ENCODE measurements around the gene RAB28. TPM values are rescaled to one million over a fixed set of nuclear protein-coding genes. Genes with fewer than 3 reads are reported as not detected.
"Not testable (repeated sequence)": the region's sequence is repeated elsewhere in the genome, so short reads cannot be mapped to it uniquely, and the experiment has no call there.

Gene RAB28
- polyA plus RNA-seq, 1 donor (not counting 4 experiments of a cell fraction or from before 2014, with no cell fraction given): 19.7 TPM

- no peak overlapping the region for H3K4me3 ChIP-seq (ENCODE audit: control insufficient read depth in 2 of 3, extremely low read depth in 1 of 3, insufficient read depth in 2 of 3, low read depth in 1 of 3, low read length in 3 of 3)
- H3K79me2 ChIP-seq (ENCODE audit: control insufficient read depth, insufficient read depth, low read length): no peaks in the 10 kb centered on the region
- no peak overlapping the region for H2AFZ ChIP-seq (ENCODE audit: control insufficient read depth, low read length)
- no peak for FAIRE-seq
- H3K9me3 ChIP-seq (ENCODE audit: control insufficient read depth, low read depth, low read length): no peaks in the 10 kb centered on the region
- H3K36me3 ChIP-seq (ENCODE audit: control insufficient read depth in 2 of 2, extremely low read depth in 1 of 2, insufficient read depth in 2 of 2, low read length in 2 of 2): no peaks in the 10 kb centered on the region
- no peak for DNase-seq (ENCODE audit: low read depth, low spot score)
- dilution Hi-C loops (cut with MboI; ENCODE audit: extremely low pct_ligation_motif_present, low sequenced_read_pairs): no loop called here
- H3K9ac ChIP-seq (ENCODE audit: control insufficient read depth, extremely low read depth, insufficient read depth, low read length): no peak overlapping the region
- H3K27ac ChIP-seq (ENCODE audit: control insufficient read depth, insufficient read depth, low read length): no peak overlapping the region
- no peaks in the 10 kb centered on the region for H4K20me1 ChIP-seq (ENCODE audit: control insufficient read depth, extremely low read depth, insufficient read depth, low read length)
- no peaks in the 10 kb centered on the region for H3K4me1 ChIP-seq (ENCODE audit: control insufficient read depth, extremely low read depth, insufficient read depth, low read length)
- no peaks in the 10 kb centered on the region for H3K9me1 ChIP-seq (ENCODE audit: control insufficient read depth, extremely low read depth, insufficient read depth, low read length)
- H3K27me3 ChIP-seq (ENCODE audit: control insufficient read depth, extremely low read depth, insufficient read depth, low read length): no peaks in the 10 kb centered on the region
- no peak for TF ChIP-seq EZH2 (IDR thresholded peaks at IDR 0.05; ENCODE audit: low read length)
- no peak overlapping the region for H3K4me2 ChIP-seq (ENCODE audit: control insufficient read depth, extremely low read depth, insufficient read depth, low read depth, low read length)
These were observed 84.9 kb downstream of the RAB28 start for GRCh38 chr4:13399257-13399656.

- no peaks in the 10 kb centered on the region for H3K79me2 ChIP-seq (ENCODE audit: control insufficient read depth, insufficient read depth, low read length)
- H3K27me3 ChIP-seq (ENCODE audit: control insufficient read depth, extremely low read depth, insufficient read depth, low read length): no peaks in the 10 kb centered on the region
- TF ChIP-seq CTCF (optimal IDR thresholded peaks at IDR 0.05 in 1 of 3, IDR thresholded peaks at IDR 0.05 in 1 of 3, conservative IDR thresholded peaks at IDR 0.05 in 1 of 3; ENCODE audit: extremely low read depth in 1 of 3, insufficient read depth in 2 of 3, low read length in 3 of 3): no peak
- no peak for TF ChIP-seq EZH2 (IDR thresholded peaks at IDR 0.05; ENCODE audit: low read length)
- H3K4me2 ChIP-seq (ENCODE audit: control insufficient read depth, extremely low read depth, insufficient read depth, low read depth, low read length): no peak overlapping the region
- H3K9ac ChIP-seq (ENCODE audit: control insufficient read depth, extremely low read depth, insufficient read depth, low read length): no peak overlapping the region
- H3K9me1 ChIP-seq (ENCODE audit: control insufficient read depth, extremely low read depth, insufficient read depth, low read length): no peaks in the 10 kb centered on the region
- no peaks in the 10 kb centered on the region for H3K4me1 ChIP-seq (ENCODE audit: control insufficient read depth, extremely low read depth, insufficient read depth, low read length)
- H3K9me3 ChIP-seq (ENCODE audit: control insufficient read depth, low read depth, low read length): no peaks in the 10 kb centered on the region
- H2AFZ ChIP-seq (ENCODE audit: control insufficient read depth, low read length): no peak overlapping the region
- H4K20me1 ChIP-seq (ENCODE audit: control insufficient read depth, extremely low read depth, insufficient read depth, low read length): no peaks in the 10 kb centered on the region
- DNase-seq (ENCODE audit: low read depth, low spot score) (no peak), FAIRE-seq (no peak)
- H3K27ac ChIP-seq (ENCODE audit: control insufficient read depth, insufficient read depth, low read length): no peak overlapping the region
- dilution Hi-C loops (cut with MboI; ENCODE audit: extremely low pct_ligation_motif_present, low sequenced_read_pairs): no loop called here
- no peaks in the 10 kb centered on the region for H3K36me3 ChIP-seq (ENCODE audit: control insufficient read depth in 2 of 2, extremely low read depth in 1 of 2, insufficient read depth in 2 of 2, low read length in 2 of 2)
- no peak overlapping the region for H3K4me3 ChIP-seq (ENCODE audit: control insufficient read depth in 2 of 3, extremely low read depth in 1 of 3, insufficient read depth in 2 of 3, low read depth in 1 of 3, low read length in 3 of 3)
These were observed 88.0 kb downstream of the RAB28 start for GRCh38 chr4:13396161-13396560.

GRCh38 chr4:13389901-13390300, 94.2 kb downstream of the RAB28 start:
- H3K9me1 ChIP-seq (ENCODE audit: control insufficient read depth, extremely low read depth, insufficient read depth, low read length); H3K4me2 ChIP-seq (ENCODE audit: control insufficient read depth, extremely low read depth, insufficient read depth, low read depth, low read length); H3K4me1 ChIP-seq (ENCODE audit: control insufficient read depth, extremely low read depth, insufficient read depth, low read length); H3K36me3 ChIP-seq (ENCODE audit: control insufficient read depth in 2 of 2, extremely low read depth in 1 of 2, insufficient read depth in 2 of 2, low read length in 2 of 2); dilution Hi-C loops (cut with MboI; ENCODE audit: extremely low pct_ligation_motif_present, low sequenced_read_pairs); H3K27ac ChIP-seq (ENCODE audit: control insufficient read depth, insufficient read depth, low read length); FAIRE-seq; H4K20me1 ChIP-seq (ENCODE audit: control insufficient read depth, extremely low read depth, insufficient read depth, low read length); H3K79me2 ChIP-seq (ENCODE audit: control insufficient read depth, insufficient read depth, low read length); H3K27me3 ChIP-seq (ENCODE audit: control insufficient read depth, extremely low read depth, insufficient read depth, low read length); DNase-seq (ENCODE audit: low read depth, low spot score); H3K4me3 ChIP-seq (ENCODE audit: control insufficient read depth in 2 of 3, extremely low read depth in 1 of 3, insufficient read depth in 2 of 3, low read depth in 1 of 3, low read length in 3 of 3); H3K9me3 ChIP-seq (ENCODE audit: control insufficient read depth, low read depth, low read length); H2AFZ ChIP-seq (ENCODE audit: control insufficient read depth, low read length); H3K9ac ChIP-seq (ENCODE audit: control insufficient read depth, extremely low read depth, insufficient read depth, low read length): not testable (repeated sequence)
